ENCODE data around the gene GALNT17.
"Not testable (repeated sequence)": the region's sequence is repeated elsewhere in the genome, so short reads cannot be mapped to it uniquely, and the experiment has no call there.

GALNT17 gene

DNA sequence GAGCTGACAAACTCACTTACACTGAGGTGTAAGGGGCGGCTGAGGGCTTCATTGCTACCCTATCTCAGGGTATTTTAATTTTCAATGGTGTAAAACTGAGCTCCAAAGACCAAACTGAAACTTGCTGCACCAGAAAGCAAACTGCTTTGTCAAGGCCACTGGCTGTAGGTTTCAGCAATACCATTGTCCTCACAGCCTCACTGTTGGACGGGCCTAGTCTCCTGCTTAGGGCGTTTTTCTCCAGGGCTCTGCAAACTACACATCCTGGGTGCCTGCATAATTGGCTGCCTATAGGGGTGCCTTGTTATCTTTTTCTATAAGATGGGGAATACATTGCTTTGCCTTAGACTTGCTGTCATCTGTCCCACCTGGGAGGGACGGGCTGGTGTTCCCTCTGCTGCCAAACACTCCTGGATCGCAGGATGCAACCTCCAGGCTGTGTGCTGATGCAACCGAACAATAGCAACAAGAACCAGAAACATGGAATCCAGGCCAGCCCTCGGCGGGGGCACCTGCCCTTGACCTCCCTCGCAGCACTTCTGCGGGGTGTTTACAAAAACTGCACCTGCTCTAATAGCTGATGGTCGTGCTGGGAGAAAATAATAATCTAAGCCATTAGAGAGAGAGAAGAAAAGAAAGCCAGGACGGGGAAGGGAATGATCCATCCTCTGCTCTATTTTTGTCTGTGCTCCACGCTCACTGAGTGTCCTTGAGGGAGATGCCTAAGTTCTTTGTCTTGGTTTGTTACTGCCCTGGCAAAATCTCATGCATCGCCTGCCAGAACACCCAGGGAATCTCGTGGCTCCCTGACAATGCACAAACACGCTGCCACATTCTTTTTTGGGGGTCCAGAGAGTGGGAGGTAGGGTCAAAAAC lies 104.5 kb downstream of the GALNT17 start:
- DNase-seq (ENCODE audit: low read depth), result no peak

DNA sequence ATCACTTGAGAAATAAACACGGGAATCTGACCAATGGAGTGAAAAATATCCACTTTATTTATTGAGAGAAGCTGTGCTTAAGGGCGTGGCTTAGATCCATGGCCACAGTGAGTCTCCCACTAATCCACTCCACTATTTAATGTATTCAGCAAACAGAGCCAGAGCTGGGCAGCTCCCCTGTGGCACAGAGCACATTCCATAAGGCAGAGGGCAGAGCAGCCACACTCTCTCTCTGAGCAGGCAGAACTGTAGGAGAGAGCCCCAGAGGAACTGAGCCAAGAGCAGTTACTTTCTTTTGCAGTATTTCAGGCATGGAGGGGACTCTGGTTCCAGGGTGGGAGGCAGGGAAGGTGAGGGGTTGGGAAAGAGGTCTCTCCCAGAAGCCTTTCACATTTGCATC lies 106.0 kb downstream of the GALNT17 start:
- DNase-seq (ENCODE audit: low read depth), result no peak

DNA sequence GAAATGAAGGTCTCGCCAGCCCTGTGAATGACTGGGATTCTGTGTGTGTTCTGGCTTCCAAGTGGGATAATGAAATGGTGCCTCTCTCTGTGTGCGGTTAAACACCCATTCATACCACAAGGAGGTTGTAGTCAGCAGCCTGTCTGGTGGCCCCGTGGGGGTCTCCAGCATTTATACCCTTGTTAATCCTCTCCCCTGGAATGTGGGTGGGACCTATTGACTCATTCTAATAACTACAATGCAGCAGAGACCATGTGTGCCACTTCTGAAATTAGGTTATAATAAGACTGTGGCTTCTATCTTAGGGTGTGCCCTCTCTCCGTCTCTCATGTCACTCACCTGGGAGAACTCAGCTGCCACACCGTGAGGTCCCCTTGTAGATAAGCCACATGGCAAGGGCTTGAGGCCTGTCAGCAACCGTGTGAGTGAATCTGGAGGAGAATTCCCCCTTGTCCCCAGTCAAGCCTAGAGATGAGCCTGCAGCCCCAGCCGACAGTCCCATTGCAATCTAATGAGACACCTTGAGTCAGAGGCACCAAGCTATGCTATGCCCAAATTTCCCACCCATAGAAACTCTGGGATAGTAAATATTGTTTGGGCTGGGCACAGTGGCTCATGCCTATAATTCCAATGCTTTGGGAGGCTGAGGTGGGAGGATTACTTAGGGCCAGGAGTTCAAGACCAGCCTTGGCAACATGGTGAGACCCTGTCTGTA lies 106.8 kb downstream of the GALNT17 start:
- no peak for DNase-seq (ENCODE audit: low read depth)

DNA sequence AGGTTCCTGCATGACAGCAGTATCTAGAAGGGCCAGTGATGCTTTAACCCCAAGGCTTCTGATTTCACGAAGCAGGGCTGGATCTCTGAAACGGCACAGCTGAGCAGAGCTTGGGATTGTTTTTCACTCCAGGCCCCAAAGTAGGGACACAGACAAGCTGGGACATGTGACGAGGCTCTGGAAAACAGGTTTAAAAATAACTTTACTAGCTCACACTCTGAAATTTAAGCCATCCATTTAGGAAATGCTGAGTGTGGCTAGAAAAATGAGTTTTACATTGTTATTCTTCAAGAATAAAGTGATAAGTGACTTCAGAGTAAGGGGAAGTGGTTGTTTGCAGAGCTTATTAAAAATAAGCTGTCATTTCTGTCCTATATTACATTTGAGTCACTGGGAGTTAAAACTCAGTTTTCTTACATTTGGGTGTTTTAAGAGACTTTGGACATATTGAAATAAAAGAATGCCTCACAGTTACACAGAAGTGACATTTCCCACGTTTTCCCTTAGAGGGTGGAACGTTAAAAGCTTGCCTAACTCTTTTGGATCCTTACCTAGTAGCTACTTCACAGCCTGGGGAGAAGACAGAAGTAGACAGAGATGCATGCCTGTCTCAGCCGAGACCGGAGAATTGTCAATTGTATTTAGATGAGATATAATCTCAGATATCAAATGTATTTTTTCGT lies 107.8 kb downstream of the GALNT17 start:
- DNase-seq (ENCODE audit: low read depth), result no peak

DNA sequence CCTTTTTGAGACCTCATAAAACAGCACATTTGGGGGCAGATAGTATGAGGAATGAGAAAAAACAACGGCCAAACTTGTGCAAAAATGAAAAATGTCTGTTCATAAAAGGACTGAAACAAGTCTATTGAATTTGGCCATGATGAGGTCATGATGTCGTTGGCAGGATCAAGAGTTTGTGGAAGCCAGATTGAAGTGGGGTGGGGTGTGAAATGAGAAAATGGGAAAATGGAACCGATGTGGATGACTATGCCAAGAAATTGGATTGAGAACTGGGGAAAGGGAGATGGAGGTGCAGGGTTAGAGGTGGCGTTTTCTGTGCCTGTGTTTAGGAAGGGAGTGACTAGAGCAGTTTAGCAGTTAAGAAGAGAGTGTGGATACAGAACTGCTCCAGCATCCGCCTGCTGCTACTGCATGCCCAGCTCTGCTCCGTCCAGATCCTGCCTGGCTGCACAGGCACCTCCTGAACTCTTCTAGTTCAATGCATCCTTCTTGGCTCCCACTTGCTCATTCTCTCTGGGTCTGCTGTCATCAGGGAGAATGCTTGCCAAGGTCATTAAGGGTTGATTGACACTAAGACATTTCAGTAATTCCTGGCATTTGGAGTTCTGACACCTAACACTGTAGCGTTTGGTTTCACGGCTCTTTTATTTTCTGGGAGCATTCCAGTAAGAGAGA lies 111.9 kb downstream of the GALNT17 start:
- DNase-seq (ENCODE audit: low read depth), result no peak

DNA sequence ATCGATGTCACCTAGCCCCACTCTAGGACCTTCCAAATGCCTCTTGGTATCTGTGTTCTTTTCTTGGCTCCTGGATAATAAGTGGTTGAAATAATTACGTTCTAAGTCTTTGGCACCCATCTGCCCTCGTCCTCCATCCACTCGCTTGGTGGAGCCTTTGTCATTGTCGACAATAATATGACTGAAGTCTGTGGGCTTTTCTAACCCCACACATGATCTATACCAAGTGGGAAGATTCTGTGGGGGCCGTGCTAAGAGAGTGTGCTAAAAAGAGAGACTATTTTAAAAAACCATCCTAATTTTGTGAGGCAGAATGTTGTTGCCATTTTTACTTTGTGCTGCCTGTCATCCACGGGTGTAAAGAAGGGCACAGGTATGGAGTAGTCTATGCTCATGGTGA lies 113.1 kb downstream of the GALNT17 start:
- DNase-seq (ENCODE audit: low read depth), result no peak

DNA sequence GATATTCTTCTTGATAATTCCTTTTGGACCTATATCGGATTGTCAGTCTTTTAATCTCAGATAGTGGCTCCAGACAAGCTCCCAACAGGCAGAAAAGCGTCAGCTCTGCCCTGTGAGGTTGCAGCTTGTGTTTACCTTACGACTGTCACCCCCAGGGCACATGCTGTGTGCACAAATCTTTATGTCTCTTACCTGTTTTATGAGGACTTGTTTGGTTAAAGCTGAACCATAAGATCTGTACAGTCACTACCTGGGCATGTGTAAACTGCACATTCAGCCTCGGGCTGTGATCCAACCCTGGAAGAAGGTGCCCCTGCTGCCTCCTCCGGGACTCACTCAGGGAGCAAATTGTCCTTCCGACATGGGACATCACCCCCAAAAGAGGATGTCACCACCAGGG lies 119.8 kb downstream of the GALNT17 start:
- DNase-seq (ENCODE audit: low read depth), result no peak

DNA sequence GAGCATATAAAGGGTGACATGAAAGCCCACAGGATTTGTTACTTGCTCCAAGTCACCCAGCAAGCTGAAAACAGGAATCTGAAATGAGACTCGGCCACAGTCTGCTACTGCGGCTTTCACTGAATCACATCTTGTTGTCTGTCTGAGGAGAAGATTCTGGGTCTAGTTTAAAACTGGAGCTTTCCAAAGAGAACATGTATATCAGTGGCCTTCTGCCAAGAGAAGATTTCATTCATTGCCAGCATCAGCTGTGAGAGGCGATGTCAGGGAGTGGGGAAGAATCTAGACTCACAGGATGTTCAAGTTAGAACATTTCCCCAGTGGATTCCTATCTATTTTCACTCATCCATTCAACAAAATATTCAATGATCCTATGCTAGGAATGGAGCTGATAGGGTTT lies 122.8 kb downstream of the GALNT17 start:
- no peak for DNase-seq (ENCODE audit: low read depth)

DNA sequence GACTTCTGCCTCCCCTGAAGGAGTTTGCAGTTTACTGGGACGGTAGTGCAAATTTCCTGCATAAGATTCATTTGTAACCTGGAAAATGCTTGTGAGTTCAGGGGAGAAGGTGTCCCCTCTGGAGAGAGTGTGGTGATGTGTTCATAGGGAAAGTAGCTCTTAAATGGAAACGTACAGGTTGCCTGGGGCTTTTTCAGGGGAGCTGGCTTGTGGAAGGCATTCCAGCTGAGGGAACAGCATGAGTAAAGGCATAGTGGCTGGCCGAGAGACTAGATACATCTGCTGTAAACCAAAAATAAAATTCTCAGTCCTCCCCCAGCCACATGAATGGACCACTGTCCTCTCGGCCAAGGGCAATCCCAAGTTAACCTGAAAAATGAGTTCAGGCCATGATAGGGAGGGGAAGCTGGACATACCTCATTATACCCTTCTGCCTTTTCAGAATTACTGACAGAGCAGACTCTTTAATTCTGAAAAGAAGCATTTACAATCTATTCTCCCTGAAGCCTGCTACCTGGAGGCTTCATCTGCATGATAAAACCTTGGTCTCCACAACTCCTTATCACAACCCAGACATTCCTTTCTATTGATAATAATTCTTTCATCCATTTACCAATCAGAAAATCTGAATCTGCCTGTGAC lies 123.7 kb downstream of the GALNT17 start:
- DNase-seq (ENCODE audit: low read depth), result no peak

DNA sequence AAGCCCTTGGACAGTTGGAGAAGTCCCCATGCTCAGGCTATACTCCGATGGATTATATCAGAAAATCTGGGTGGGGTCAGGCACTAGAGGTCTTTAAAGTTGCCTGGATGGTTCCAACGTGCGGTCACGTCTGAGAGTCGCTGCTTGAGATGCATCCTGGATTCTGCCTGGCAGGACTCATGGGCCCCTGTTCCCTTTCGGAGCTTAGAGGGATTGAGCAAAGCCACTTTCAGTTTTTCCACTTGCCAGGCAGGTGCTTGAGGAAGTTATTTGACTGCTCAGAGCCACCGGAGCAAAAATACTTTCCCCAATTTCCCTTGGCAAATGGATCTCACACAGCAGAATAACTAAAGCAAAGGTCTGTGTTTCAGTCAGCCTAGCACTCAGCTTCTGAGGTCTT lies 129.1 kb downstream of the GALNT17 start:
- DNase-seq (ENCODE audit: low read depth), result no peak

DNA sequence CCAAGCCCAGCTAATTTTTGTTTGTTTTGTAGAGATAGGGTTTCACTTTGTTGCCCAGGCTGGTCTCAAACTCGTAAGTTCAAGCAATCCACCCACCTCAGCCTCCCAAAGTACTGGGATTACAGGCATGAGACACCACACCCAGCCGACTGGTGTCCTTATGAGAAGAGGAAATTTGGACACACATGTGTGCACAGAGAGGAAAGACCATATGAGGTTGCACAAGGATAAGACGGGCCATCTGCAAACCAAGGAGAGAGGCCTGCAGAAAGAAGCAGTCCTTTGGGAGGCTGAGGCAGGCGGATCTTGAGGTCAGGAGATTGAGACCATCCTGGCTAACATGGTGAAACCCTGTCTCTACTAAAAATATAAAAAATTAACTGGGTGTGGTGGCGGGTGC lies 130.9 kb downstream of the GALNT17 start:
- DNase-seq (ENCODE audit: low read depth), result not testable (repeated sequence)

DNA sequence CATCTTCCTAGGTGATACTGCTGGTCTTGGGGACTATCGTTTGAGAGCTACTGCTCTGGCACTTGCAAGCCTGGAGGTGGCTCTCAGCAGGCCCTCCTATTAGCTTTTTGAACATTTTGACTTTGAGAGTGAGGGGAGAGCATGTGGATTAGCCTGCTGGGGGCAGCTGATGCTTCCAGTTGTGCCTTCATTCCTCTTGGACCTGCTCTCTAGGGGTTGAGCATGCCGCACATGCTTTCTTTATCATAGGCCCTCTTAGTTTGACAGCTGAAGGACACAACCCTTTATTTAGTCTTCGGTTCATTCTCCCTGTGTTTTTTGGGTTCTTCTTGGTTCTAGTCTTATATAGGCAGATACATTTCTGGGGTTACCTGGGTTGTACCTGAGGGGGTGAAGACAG lies 132.1 kb downstream of the GALNT17 start:
- no peak for DNase-seq (ENCODE audit: low read depth)

DNA sequence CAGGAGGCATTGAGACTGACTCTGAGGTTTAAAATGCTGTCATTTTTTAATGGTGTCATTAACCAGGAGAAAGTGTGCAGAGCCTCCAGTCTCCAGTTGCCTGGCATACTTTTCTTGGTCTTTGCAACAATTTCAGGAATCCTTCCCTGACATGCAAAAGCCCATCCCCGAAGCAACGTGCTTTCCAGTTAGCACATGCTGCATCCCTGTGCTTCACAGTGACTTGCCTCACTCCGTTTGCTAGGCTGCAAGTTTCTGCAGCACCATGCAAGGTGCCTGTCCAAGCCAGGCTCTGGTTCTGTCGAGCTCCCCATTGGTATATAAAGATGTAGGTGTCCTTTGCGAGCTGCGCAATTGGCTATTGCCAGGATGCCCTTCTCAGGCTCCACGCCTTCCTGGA lies 135.0 kb downstream of the GALNT17 start:
- no peak for DNase-seq (ENCODE audit: low read depth)

DNA sequence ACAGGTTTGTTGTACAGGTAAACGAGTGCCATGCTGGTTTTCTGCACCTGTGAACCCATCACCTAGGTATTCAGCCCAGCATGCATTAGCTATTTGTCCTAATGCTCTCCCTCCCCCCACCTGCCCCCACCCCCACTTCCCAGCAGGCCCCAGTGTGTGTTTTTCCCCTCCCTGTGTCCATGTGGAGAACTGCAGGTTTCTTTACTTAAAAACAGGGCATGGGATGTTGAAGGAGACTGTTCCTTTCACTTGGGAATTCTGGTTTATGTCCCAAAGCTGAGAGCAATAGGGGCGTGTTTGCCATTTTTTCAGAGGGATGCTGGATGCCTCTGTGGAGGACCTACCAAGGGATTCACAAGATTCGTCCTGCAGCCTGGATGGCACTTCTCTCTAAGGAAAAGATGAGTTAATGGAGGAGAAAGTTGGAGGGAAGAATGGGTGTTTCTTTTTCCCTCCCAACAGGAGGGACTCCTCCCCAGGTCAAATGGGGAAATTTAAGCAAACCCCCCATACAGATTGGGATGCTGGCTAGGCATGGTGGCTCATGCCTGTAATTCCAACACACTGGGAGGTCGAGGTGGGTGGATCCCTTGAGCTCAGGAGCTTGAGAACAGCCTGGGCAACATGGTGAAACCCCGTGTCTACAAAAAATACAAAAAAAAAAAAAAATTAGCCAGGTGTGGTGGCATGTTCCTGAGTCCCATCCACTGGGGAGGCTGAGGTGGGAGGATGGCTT lies 136.0 kb downstream of the GALNT17 start:
- DNase-seq (ENCODE audit: low read depth), result no peak

DNA sequence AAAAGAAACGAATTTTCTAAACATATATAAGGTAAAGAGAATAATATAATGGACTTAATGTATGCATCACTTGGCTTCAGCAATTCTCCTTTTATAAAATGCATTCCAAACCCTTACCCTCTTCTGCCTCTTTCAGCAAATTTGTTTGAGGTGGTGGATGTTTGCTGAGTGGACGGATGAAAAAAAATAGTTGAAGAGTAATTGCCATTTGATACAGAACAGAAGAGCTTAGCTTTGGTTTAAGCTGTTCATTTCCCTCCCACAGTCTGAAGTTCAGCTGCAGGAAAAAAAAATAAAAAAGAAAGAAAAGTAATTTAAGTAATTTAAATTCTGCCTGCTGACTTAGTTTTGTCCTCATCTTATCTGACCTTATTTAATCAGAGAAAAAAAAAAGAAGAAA lies 138.6 kb downstream of the GALNT17 start:
- no peak for DNase-seq (ENCODE audit: low read depth)

DNA sequence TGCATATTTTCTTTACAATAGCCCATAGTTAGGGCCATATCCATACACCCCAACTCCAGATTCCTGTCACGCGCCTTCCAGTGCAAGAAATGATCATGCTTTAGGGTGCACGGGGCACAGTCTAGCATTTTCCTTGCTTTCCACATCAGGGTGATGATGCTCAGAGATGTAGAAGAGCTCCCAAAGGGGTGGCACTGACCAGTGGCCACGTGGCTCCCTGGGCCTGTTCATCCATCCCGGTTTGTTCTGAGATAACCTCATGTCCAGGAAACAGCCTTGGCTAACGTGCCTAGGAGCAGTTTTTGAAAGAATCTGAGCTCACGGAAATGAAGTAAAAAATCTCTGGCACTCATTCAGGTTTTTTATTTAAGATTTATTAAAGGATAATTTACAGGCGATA lies 139.3 kb downstream of the GALNT17 start:
- DNase-seq (ENCODE audit: low read depth), result no peak

DNA sequence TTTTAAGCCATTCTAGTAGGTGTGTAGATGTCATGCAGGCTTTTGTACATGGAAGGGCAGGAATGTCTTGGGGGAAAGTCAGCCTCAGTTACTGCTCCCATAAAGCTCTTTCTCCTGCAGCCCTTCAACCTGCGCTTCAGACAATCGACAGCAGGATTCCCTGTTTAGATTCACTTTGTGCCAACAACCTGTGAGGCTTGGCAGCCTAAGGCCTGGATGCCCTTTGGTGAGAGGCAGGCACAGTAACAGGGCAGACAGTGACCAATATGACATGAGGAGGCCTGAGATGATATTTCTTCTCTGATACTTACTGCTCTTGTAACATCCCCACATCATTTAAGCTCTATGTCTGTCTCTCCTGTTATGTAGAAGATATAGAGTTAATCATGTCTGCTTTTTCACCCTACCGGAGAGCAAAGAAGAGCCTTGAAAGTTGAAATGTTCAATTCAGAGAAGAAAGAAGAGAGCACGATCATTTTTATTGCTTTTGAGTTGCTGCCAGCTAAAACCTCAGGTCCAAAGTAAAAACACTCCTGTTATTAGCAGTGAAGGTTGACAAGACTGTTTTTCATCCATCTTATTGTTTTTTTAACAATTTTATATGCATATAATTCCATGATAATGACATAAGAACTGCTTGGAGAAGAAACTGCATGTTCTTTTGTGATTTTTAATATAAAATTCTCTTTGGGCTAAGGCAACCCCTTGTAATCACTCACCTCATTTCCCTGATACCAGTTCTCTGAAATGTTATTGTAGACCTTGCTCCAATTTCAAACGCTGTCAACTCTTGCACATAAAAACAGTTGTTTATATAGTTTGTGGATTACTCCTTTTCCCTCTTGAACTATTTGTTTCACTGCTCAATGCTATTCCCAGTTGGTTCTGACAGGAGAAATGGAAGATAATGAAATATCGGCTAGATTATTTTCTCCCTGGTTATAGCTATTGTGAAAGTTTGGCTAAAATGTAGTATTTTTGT lies 140.9 kb downstream of the GALNT17 start:
- no peak for DNase-seq (ENCODE audit: low read depth)

DNA sequence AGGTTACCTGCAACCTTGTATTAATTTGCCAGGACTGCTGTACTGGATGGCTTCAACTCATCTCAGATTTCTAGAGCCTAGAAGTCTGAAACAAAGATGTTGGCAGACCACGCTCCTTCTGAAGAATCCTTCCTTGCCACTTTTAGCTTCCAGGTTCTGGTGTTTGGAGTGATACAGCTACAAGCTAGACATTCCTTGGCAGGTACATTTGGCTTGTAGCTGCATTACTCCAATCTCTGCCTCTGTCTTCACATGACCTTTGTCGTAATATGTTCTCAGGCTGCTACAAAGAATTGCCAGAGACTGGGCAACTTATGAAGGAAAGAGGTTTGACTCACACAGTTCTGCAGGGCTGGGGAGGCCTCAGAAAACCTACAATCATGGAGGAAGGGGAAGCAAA lies 146.3 kb downstream of the GALNT17 start:
- DNase-seq (ENCODE audit: low read depth), result no peak

DNA sequence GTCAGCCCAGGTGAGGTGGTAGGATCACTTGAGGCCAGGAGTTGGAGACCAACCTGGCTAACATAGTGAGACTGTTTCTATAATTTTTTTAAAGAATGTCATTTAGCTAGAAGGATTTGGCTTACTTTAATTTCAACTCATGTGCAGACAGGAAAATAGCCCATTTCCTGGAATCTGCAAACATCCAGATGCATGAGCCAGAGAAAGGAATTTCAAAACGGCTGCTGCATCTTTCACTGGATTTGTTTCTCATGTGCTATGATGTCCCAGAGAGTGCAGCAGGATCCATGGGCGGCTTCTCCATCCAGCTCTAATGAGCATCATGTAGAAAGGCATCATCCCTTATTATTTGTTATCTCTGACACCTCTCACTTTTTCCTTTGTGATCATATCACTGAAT lies 149.3 kb downstream of the GALNT17 start:
- no peak for DNase-seq (ENCODE audit: low read depth)

DNA sequence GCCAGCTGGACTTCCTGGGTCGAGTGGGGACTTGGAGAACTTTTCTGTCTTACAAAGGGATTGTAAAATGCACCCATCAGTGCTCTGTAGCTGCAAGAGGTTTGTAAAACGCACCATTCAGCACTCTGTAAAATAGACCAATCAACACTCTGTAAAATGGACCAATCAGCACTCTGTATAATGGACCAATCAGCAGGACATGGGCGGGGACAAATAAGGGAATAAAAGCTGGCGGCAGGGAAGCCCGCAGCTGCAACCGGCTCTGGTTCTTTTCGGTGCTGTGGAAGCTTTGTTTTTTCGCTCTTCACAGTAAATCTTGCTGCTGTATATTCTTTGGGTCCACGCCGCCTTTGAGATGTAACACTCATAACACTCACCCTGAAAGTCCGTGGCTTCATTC lies 151.9 kb downstream of the GALNT17 start:
- DNase-seq (ENCODE audit: low read depth), result no peak
